Inferior parietal cortex (tissue), 1 donor: ENCODE measurements around the gene DNASE2.
A peak's percentile ranks its signal among the peaks of the same experiment; 100 is the strongest.

Source experiments
- DNase-seq: peaks from one replicate; pipeline ENCODE4 v3.0.0-alpha.2; 2016; ENCODE audit errors: extremely low spot score

DNASE2 gene

GRCh38 chr19:12886969-12887747 lies 5.9 kb upstream of the DNASE2 start, which contains the start of gene KLF1:
Gene KLF1 (minus strand): TSS chr19:12887201. CDS start chr19:12887140, 61 bp downstream.
- DNase-seq, result no peak

- DNase-seq, result no peak
Observed at GRCh38 chr19:12886651-12886968, 5.4 kb upstream of the DNASE2 start.

- DNase-seq, result no peak
Observed at GRCh38 chr19:12885749-12886650, 4.8 kb upstream of the DNASE2 start.

GRCh38 chr19:12884926-12885748 lies 3.9 kb upstream of the DNASE2 start:
- DNase-seq, result peak; percentile 52

GRCh38 chr19:12884627-12884925 lies 3.3 kb upstream of the DNASE2 start:
- no peak for DNase-seq

- no peak for DNase-seq
Observed at GRCh38 chr19:12884202-12884601, 3.0 kb upstream of the DNASE2 start.

- no peak for DNase-seq
Observed at GRCh38 chr19:12882589-12882988, 1.3 kb upstream of the DNASE2 start.

- DNase-seq, result no peak
Observed at GRCh38 chr19:12880551-12881171, 588 bp downstream of the DNASE2 start.

- DNase-seq, result no peak
Observed at GRCh38 chr19:12875086-12875485, 6.2 kb downstream of the DNASE2 start.

- DNase-seq, result no peak
Observed at GRCh38 chr19:12873891-12874745, 7.1 kb downstream of the DNASE2 start.

GRCh38 chr19:12872941-12873890 lies 8.0 kb downstream of the DNASE2 start:
- no peak for DNase-seq

- DNase-seq, result no peak
Observed at GRCh38 chr19:12872255-12872654, 9.0 kb downstream of the DNASE2 start.

GRCh38 chr19:12871681-12872080 lies 9.6 kb downstream of the DNASE2 start:
- DNase-seq, result no peak

- no peak for DNase-seq
Observed at GRCh38 chr19:12868540-12869112, 12.6 kb downstream of the DNASE2 start.

GRCh38 chr19:12867120-12868099 lies 13.8 kb downstream of the DNASE2 start:
- no peak for DNase-seq

- no peak for DNase-seq
Observed at GRCh38 chr19:12866416-12867119, 14.7 kb downstream of the DNASE2 start.

- DNase-seq, result no peak
Observed at GRCh38 chr19:12865746-12866415, 15.4 kb downstream of the DNASE2 start.
